Cardiac septum (tissue), 1 donor: ENCODE measurements around the gene RSRC1. TPM values are rescaled to one million over a fixed set of nuclear protein-coding genes. Genes with fewer than 3 reads are reported as not detected.
"Not testable (repeated sequence)": the region's sequence is repeated elsewhere in the genome, so short reads cannot be mapped to it uniquely, and the experiment has no call there.

Experiments
- DNase-seq: peaks from one replicate; pipeline ENCODE4 v3.0.0-alpha.2; 2020; ENCODE audit warnings: low spot score
- intact Hi-C: fragments of 100-400 bp; cut with DNase I; formaldehyde crosslinking; loops from one replicate; pipeline ENCODE4 v1.14.0; 2022
- total RNA-seq: library from RNA; stranded (reverse); fragmentation: NEBNext Ultra II Directional; extraction: Animal tissue kit (Norgen Biotek cat#: 25700); gene quantifications from one replicate; pipeline ENCODE4 v1.2.1, GENCODE V29; 2021
- donor health status: DM: no; HTN: no; CAD: no.

Gene RSRC1
- total RNA-seq, 1 donor from 2014 or later = 21.4 TPM

DNA sequence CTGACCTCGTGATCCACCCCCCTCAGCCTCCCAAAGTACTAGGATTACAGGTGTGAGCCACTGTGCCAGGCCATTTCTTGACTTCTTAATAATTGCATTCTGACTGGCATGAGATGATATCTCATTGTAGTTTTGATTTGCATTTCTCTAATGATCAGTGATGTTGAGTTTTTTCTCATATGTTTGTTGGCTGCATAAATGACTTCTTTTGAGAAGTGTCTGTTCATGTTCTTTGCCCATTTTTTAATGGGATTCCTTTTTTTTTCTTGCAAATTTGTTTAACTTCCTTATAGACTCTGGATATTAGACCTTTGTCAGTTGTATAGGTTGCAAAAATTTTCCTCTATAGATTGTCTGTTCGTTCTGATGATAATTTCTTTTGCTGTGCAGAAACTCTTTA, 3.7 kb downstream of the RSRC1 start:
- intact Hi-C loops, DNase-seq: not testable (repeated sequence)

DNA sequence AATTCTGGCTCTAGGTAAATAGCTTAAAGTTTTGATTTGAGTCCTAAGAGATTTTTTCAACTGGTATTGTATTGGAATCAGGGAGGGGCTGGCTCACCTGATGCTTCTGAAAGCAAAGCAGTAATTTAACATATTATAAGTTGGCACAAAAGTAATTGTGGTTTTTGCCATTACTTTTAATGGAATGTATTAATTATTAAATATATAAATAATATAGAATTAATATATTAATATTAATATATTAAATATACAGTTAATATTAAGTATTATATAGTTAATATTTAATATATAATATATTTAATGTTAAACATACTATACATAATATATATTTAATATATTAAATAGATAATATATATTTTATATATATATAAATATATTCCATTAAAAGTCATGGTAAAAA, 10.4 kb downstream of the RSRC1 start:
- no peak for DNase-seq
- intact Hi-C loops = no loop called here

DNA sequence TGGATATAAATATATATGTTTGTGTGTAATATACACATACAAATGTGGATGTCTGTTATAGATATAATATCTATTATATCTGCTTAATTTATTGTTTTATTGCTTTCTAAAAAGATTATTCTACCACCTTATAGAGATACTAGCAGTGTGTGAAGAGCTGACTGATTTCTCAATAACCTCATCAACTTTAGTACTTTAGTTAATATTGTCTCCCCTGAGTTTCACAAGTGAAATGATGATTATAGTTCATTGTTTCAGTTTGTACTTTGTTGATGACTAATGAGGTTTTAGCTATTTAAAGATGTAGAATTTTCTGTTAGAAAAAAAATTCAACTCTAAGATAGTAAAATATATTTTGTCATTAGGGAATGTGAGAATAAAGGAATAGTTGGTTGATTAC, 11.4 kb downstream of the RSRC1 start:
- intact Hi-C loops = no loop called here
- no peak for DNase-seq

DNA sequence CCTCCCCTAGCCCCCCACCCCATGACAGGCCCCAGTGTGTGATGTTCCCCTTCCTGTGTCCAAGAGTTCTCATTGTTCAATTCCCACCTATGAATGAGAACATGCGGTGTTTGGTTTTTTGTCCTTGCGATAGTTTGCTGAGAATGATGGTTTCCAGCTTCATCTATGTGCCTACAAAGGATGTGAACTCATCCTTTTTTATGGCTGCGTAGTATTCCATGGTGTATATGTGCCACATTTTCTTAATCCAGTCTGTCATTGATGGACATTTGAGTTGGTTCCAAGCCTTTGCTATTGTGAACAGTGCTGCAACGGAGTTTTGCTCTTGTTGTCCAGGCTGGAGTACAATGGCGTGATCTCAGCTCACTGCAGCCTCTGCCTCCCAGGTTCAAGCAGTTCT, 12.8 kb downstream of the RSRC1 start:
- DNase-seq, intact Hi-C loops: not testable (repeated sequence)

DNA sequence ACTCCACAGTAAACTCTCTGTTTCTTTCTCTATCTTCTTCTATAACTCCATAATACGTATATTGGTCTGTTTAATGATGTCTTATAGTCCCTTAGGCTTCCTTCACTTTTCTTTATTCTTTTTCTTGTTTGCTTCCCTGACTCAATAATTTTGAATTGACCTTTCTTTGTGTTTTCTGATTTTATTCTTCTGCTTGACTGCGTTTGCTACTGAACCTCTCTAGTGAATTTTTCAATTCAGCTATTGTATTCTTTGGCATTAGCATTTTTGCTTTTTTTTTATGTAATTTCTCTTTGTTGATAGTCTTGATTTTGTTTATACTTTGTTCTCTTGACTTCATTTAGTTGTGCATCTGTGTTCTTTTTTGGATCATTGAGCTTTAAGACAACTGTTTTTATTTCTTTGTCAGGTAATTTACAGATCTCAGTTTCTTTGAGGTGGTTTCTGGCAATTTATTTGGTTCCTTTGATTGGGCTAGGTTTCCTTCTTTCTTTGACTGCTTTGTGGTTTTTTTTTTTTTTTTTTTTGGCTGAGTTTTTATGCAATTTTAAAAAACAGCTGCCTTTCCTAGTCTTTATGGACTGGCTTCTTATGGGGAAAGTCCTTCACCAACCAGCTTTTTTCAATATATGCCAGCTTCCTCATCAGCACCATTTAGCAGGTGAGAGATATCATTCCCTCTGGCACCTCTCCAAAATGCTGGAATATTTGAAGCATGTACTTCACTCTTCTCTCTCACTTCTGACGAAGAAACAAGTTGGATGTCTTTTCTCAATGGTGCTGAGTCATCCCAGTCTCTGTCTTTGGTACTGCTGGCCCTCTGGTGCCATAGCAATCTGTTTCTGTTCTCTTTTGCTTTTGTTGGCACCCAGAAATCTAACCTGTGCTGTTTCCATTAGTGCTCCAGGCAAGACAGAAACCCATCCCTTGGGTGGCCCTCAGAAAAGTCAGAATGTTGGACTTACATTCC, 17.6 kb downstream of the RSRC1 start:
- DNase-seq = no peak
- intact Hi-C loops = no loop called here

DNA sequence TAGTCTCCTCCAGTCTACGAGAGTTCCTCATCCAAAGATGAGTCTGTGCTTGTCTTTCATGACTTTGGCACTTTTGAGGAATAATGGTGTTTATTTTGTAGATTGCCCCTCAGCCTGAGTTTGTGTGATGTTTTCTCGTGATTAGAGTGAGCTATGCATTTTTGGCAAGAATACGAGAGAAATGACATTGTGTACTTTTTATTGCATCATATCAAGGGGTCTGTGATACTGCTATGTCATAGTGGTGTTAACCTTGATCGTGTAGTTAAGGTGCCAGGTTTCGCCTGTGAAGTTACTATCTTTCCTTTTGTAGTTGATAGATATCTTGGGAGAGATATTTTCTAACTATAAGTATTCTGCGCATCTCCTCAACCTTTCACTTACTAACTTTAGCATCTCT, 18.9 kb downstream of the RSRC1 start:
- DNase-seq = no peak
- intact Hi-C loops = no loop called here

DNA sequence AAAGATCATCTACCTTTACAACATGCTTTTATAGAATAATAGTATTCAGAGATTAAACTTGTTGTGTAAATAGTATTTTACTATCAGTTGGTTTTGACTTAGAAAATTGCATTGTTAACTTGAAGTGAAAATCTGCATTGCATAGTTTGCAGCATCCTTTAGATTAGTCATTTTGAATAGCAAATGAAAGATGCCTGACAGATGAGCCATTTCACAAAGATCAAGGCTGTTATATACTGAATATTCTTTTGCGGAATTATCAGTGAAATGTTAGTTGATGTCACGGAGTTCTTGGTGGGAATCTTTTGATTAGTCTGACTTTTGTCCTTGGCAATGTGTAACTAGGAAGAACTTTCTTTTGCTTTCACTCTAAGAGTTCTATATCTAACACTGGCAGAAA, 24.5 kb downstream of the RSRC1 start:
- no peak for DNase-seq
- intact Hi-C loops = no loop called here

DNA sequence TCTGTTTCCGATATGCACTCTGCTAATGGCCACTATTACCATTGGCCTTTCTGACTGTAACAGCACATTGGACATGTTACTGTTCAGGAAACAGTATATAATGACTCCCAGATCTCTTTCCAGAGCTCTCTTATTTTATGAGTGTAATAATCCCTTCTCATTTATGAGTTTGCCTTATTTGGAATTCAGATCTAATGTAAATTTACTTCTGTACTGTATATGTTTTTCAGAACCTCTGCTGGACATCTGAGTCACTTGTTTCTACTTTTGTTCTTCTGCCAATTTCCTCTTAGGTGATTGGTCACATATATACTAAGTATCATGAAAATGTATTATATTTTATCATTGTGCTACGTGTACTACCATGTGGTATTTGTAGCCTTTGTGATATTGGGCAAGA, 30.5 kb downstream of the RSRC1 start:
- no peak for DNase-seq
- intact Hi-C loops = no loop called here

DNA sequence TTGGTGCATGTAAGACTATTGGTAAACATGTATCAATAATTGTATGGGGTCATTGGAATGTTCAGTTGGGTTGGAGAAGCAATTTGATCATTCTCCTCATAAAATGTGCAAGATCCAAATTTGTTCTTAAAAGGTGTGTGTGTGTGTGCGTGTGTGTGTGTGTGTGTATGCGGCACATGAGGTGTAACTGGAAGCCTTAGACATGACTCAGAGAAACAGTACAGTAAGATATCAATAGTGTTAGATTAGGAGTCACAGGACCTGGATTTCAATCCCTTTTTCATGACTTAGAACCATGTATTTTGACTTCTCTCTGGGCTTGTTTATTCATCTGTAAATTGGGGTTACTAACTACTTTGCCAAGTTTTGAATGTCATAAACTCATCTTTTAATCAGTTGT, 38.3 kb downstream of the RSRC1 start:
- intact Hi-C loops = no loop called here
- no peak for DNase-seq

DNA sequence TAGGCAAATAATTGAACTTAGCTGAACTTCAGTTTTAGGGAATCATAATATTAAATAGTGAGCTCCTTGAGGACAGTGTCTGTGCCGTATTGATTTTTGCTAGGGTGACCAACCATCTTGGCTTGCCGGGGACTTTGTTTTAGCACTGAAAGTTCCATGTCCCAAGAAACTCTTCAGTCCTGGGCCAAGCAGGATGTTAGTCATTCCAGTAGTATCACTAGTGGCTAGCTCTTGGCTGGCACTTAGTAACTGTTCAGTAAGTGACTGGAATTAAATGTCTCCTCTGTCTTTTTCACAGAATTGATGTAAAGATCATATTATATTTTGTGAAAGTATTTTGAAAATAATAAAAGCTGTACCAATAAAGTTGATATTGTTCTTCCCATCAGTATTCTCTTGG, 42.3 kb downstream of the RSRC1 start:
- intact Hi-C loops = no loop called here
- DNase-seq = no peak

DNA sequence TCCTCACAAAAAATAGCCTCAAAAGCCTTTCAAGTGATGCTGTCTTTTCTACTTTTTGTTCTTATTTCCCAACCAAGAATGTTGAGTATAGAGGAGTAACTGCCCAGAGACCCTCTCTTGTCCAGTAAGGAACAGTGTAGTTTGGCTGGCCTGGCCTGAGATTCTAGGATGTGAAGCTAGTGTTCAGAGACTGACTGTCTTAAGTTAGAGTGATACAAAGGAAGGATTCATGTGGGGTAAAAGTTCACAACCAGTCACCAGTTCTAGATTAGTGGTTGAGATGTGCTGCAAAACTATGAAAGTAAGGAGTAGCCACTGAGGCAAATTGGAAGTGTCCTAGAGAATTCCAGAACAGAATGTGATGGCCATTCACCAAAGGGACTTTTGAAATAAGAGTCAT, 49.1 kb downstream of the RSRC1 start:
- DNase-seq = no peak
- intact Hi-C loops = no loop called here

DNA sequence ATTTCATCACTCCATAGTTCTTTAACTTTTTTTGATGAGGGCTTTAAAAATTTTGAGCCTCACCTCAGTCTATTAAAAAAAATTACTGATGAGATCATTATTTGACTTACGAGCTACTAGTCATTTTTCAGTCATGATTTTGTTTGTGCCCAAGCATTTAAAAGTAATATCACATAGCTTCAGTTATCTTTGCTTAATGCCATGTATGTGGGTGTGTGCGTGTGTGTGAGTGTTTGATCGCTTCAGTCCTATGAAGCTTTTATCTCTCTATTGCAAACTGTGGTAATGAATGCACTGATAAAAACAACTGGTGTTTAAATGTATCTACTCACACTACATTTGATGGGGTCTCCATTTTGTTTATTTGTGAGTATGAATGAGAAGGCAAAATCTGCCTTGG, 49.8 kb downstream of the RSRC1 start:
- no peak for DNase-seq
- intact Hi-C loops = no loop called here

DNA sequence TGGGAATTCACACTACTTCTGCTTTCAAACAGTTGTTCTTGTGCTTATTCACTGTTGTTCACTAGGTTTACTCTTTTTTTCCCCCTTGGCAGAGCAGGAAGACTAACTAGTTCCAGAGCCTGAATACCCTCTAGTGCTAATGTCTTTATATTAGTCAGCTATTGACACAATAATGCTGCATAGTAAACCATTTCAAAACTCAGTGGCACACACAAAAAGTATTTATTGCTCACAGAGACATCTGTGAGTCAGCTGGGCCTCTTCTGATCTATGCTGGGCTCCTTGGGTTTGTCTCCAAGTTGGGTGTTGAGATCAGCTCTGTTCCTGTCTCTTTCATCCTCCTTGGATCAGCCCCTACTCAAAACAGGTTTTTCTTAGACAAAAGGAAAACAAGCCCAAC, 51.1 kb downstream of the RSRC1 start:
- intact Hi-C loops = no loop called here
- DNase-seq = no peak

DNA sequence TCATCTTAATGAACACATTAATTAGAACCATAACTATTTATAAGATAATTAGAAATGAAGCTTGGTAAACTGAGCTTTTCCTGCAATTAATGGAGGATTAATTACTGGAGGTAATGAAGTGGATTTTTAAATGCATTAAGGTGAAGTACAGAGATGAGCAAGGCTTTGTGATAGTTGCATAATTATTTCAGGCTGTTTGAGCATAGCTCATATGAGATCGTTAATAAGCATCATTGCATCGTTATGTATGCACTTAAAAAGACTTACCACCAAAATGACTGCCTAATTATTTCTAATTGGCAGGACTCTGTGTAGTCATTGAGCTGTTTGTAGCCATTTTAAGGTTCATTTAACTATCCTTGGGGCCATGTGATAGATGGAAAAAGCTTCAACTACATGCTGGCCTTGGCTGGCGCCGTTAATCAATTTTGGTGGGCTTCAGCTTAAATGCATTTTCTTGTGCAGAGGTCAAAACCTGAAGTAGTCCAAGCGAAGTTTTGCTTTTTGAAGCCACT, 55.3 kb downstream of the RSRC1 start:
- no peak for DNase-seq
- intact Hi-C loops = no loop called here

DNA sequence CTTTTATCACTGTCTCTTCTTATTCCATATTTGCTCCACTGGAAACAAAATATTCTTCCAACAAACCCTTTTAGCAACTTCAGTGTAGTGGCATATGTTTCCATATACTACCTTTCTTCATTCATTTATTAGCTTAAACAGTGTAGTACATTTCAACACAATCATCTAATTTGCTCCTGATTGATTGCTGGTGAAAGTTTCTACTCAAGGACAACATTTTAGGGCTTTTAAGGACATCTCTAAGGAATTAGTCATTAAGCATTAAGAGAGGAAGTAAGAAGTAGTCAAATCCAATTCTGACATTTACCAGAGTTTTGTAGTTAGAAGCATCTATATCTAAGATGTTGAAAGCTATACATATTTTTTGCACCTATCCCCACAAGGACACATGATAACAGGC, 55.8 kb downstream of the RSRC1 start:
- intact Hi-C loops = no loop called here

DNA sequence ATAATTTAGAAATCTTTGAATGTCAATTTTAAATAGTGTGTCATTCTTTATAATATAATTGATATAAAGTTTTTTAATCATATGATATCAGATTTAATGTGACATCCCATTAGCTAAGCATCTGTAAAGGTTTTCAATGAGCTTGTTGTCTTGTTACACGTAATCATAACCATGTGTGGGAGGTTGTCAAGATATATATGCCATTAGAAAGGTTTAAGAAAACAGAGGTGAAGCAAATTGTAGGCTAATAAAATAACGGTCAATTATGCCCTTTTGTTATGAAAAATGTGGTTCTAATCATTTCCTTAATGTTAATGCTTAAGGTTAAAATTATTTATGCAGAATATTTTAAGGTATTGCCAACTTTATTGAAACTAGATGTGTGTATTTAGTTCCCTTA, 56.3 kb downstream of the RSRC1 start:
- DNase-seq = no peak
- intact Hi-C loops = no loop called here

More for the DNA sequence above, 55.8 kb downstream of the RSRC1 start:
- DNase-seq = no peak

DNA sequence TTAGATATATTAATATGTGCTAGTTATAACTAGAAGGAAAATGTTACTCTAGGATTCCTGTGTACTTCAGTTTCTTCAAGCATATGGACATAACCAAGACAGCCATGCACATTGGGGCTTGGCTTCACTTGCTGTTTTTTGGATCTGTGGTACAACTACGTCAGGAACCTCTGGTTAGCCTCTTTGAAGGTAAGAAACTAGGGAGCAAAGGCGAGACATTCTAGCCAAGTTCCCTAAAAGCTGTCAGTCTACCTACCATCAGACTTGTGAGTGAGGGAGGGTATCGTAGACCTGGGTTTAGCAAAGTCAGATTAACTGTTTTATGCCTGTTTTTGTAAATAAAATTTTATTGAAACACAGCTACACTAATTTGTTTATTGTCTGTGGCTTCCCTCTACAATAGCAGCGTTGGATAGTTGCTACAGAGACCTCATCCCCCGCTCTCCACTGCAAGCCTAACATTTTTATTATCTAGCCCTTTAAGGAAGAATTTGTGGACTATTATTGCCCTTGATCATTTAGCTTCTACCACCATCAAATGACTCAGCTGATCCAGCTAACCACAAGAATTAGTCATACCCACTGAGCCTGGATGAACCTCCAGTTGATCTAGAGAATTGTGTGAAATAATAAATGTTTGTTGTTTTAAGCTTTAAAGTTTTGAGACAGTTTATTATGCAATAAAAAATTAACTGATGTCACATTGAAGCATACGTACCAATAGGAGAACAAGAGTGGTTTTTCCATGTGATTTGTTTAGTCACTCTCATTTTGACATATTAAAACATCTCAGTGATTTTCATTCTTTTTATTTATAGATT, 58.1 kb downstream of the RSRC1 start:
- DNase-seq = no peak
- intact Hi-C loops = no loop called here

DNA sequence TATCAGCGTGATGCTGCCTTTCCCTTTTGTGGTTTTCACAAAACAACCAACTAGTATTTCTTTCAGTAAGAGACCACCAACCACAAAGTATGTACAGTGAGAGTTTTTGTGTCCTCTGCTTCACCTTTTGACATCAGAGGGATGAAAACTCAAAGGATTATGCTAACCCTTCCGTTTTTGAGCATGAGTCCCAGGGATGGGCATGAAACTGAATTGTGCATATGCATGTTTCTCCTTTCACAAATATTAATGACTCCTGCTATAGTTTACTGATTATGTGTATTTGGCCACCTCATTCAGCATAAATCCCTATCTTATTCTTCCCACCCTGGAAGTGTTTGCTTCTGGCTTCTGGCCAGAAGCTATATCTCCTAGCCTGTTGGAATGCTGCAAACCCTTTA, 59.2 kb downstream of the RSRC1 start:
- intact Hi-C loops = no loop called here
- no peak for DNase-seq

DNA sequence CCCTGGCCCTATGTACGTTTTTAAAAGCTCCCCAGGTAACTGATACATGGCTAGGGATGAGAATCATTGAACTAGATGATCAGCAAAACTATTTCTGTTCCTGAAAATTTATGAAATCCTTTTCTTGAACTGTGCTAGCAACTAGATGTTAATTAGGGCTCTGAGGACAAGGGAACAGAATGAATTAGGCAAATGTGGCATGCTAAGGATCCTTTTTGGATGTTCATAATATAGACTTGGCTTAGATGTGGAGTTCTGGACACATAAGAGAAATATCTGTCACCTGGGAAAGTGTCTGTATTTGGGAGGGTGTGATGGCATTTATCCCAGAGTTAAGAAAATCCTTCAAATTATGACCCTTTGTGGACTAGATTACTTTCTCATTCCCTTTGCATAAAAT, 71.2 kb downstream of the RSRC1 start:
- no peak for DNase-seq
- intact Hi-C loops = no loop called here

DNA sequence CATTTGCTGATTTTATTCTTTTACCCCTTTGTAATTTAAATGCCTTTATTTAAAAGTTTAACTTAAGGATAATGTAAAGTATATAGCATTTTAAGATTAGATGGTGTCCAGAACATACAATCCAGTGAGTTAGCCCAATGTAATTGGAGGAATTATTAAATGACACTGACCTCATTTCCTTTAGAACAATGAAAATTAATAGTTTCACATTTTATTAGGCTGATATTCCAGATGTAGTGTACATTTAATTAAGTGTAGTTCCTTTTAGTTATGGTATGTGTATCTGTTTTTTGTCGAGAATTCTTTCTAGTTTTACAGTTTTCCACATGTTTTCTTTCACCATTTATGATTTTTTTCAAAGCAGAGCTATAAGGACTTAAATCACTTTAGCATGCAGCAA, 75.8 kb downstream of the RSRC1 start:
- intact Hi-C loops = no loop called here
- no peak for DNase-seq

DNA sequence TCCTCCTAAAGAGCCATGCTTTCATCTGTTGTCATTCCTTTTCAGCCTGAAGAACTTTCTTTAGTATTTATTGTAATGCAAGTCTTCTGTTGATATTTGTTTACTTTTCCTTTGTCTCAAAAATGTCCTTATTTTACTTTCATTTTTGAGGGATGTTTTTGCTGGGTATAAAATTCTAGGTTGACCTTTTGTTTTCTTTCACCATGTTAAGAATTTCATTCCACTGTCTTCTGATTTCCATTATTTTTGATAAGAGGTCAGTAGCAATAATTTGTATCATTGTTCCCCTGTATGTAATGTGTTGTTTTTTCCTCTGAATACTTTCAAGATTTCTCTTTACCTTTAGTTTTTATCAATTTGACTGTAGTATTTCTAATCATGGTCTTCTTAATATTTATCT, 91.1 kb downstream of the RSRC1 start:
- DNase-seq = no peak
- intact Hi-C loops = no loop called here
